ENCODE results near the gene TNFRSF6B.

GRCh38 chr20:63735859-63736718 is 39.6 kb downstream of the TNFRSF6B start, which contains the start of gene LIME1:
- TF ChIP-seq POLR2A (IDR thresholded peaks at IDR 0.05) = no peak
- no peak for TF ChIP-seq CTCF (IDR thresholded peaks at IDR 0.05 in 8 of 11, conservative IDR thresholded peaks at IDR 0.05 in 3 of 11)
- peak; percentile 70 to 81 (median 77) for TF ChIP-seq POLR2AphosphoS5 (IDR thresholded peaks at IDR 0.05)
